ENCODE measurements around the gene SHANK1. TPM values are rescaled to one million over a fixed set of nuclear protein-coding genes. Genes with fewer than 3 reads are reported as not detected.
"Not testable (repeated sequence)": the region's sequence is repeated elsewhere in the genome, so short reads cannot be mapped to it uniquely, and the experiment has no call there.

The SHANK1 gene
- total RNA-seq, 1 donor from 2014 or later = 0.25 TPM

- H3K4me1 ChIP-seq; H3K36me3 ChIP-seq; DNase-seq; H3K9me3 ChIP-seq (replicated peaks); intact Hi-C loops (cut with micrococcal nuclease); H3K4me3 ChIP-seq; H3K27ac ChIP-seq (replicated peaks): not testable (repeated sequence)
- H3K27me3 ChIP-seq (ENCODE audit: low read depth) = peaks cover 69% of the 10 kb centered on the region
Observed at GRCh38 chr19:50756244-50756643, 36.6 kb upstream of the SHANK1 start.

- no peak for DNase-seq
- no peak overlapping the region for H3K4me3 ChIP-seq
- H3K36me3 ChIP-seq = no peaks in the 10 kb centered on the region
- no peaks in the 10 kb centered on the region for H3K4me1 ChIP-seq
- H3K9me3 ChIP-seq (replicated peaks) = no peaks in the 10 kb centered on the region
- TF ChIP-seq CTCF (IDR thresholded peaks at IDR 0.05; ENCODE audit: borderline replicate concordance) = no peak
- H3K27me3 ChIP-seq (ENCODE audit: low read depth) = peaks cover 84% of the 10 kb centered on the region
- intact Hi-C loops (cut with micrococcal nuclease) = no loop called here
- no peak overlapping the region for H3K27ac ChIP-seq (replicated peaks)
Observed at GRCh38 chr19:50753879-50754278, 34.3 kb upstream of the SHANK1 start.

- no peaks in the 10 kb centered on the region for H3K36me3 ChIP-seq
- no peak for DNase-seq
- no peaks in the 10 kb centered on the region for H3K9me3 ChIP-seq (replicated peaks)
- H3K4me3 ChIP-seq = no peak overlapping the region
- peaks cover 78% of the 10 kb centered on the region for H3K27me3 ChIP-seq (ENCODE audit: low read depth)
- no peak overlapping the region for H3K27ac ChIP-seq (replicated peaks)
- no peak for TF ChIP-seq CTCF (IDR thresholded peaks at IDR 0.05; ENCODE audit: borderline replicate concordance)
- H3K4me1 ChIP-seq = no peaks in the 10 kb centered on the region
- intact Hi-C loops (cut with micrococcal nuclease) = no loop called here
Observed at GRCh38 chr19:50750010-50750409, 30.4 kb upstream of the SHANK1 start.

- TF ChIP-seq CTCF (IDR thresholded peaks at IDR 0.05; ENCODE audit: borderline replicate concordance) = no peak
- Histone ChIP-seq H3K4me1 (no peaks in the 10 kb centered on the region), H3K9me3 (replicated peaks) (no peaks in the 10 kb centered on the region), H3K36me3 (no peaks in the 10 kb centered on the region), H3K4me3 (no peak overlapping the region), H3K27me3 (ENCODE audit: low read depth) (peaks cover 76% of the 10 kb centered on the region), H3K27ac (replicated peaks) (no peak overlapping the region)
- no peak for DNase-seq
- intact Hi-C loops (cut with micrococcal nuclease) = no loop called here
Observed at GRCh38 chr19:50749490-50749889, 29.9 kb upstream of the SHANK1 start.

- peaks cover 74% of the 10 kb centered on the region for H3K27me3 ChIP-seq (ENCODE audit: low read depth)
- H3K9me3 ChIP-seq (replicated peaks); H3K4me3 ChIP-seq; H3K4me1 ChIP-seq; H3K36me3 ChIP-seq; DNase-seq; H3K27ac ChIP-seq (replicated peaks); intact Hi-C loops (cut with micrococcal nuclease): not testable (repeated sequence)
Observed at GRCh38 chr19:50747141-50747540, 27.5 kb upstream of the SHANK1 start.

GRCh38 chr19:50745221-50745620, 25.6 kb upstream of the SHANK1 start:
- no peak overlapping the region for H3K4me3 ChIP-seq
- peaks cover 74% of the 10 kb centered on the region for H3K27me3 ChIP-seq (ENCODE audit: low read depth)
- no peaks in the 10 kb centered on the region for H3K36me3 ChIP-seq
- H3K27ac ChIP-seq (replicated peaks) = no peak overlapping the region
- no peak for TF ChIP-seq CTCF (IDR thresholded peaks at IDR 0.05; ENCODE audit: borderline replicate concordance)
- H3K9me3 ChIP-seq (replicated peaks) = no peaks in the 10 kb centered on the region
- H3K4me1 ChIP-seq = no peaks in the 10 kb centered on the region
- no peak for DNase-seq
- intact Hi-C loops (cut with micrococcal nuclease) = no loop called here

- no peak for TF ChIP-seq CTCF (IDR thresholded peaks at IDR 0.05; ENCODE audit: borderline replicate concordance)
- no peaks in the 10 kb centered on the region for H3K9me3 ChIP-seq (replicated peaks)
- no peak overlapping the region for H3K27ac ChIP-seq (replicated peaks)
- H3K4me1 ChIP-seq = no peaks in the 10 kb centered on the region
- no peaks in the 10 kb centered on the region for H3K36me3 ChIP-seq
- intact Hi-C loops (cut with micrococcal nuclease) = no loop called here
- no peak for DNase-seq
- H3K4me3 ChIP-seq = no peak overlapping the region
- H3K27me3 ChIP-seq (ENCODE audit: low read depth) = peaks cover 74% of the 10 kb centered on the region
Observed at GRCh38 chr19:50743537-50743936, 23.9 kb upstream of the SHANK1 start.
